Measurements from ENCODE around the gene ZNF846. TPM values are rescaled to one million over a fixed set of nuclear protein-coding genes. Genes with fewer than 3 reads are reported as not detected.

ZNF846 gene
- total and polyA plus RNA-seq, 10 of the 15 experiments (the other 5 are each of a cell fraction or from before 2014, with no cell fraction given): 0.64 to 4.1 (median 1.6) TPM

DNA sequence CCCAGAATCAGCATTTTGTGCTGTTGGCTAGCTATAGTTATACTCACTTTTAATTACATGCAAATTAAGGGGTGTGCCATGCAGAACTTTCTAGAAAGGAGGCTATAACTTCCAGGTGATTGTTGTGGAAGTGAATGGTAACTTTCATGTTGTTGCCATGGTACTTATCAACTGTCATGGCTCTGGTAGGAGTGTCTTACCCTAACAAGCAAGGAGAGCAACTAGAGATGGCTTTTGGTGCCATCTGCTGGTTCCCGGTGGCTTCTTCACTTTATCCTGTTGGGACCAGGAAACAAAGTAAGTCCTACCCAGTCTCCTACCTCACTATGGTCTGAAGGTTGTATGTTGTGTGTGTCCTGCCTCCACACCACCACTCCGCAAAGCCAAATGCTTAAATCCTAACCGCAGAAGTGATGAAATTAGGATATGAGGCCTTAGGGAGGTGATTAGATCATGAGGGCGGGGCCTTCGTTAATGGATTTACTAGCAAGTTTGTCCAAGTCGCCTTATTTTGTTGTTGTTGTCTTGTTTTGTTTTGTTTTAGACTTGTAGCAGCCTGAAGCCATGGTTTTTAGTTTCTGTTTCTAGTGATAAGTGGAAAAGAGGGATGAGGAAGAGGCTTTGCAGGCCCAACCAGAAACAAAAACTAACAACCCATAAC, 27.7 kb upstream of the ZNF846 start:
- peak; percentile 66 for DNase-seq (ENCODE audit: low read depth, low spot score)
- no peak overlapping the region for H3K27ac ChIP-seq (ENCODE audit: control insufficient read depth, insufficient read depth)
- intact Hi-C loops (cut with micrococcal nuclease; ENCODE audit: unreplicated experiment) (loop anchor here (1.0 to 10.0 kb wide), 5 partner anchors 171 to 1141 kb away; no protein-coding TSS in a partner anchor), in situ Hi-C loops (cut with MboI) (loop anchor here (5.0 to 10.0 kb wide), 4 partner anchors 209 to 659 kb away; partner anchors contain the start of gene ZNF559)
- SMC1A ChIA-PET (ENCODE audit: uncharacterized antibody, unreplicated experiment): interaction anchor here (0.8 to 1.4 kb wide), 7 partner anchors 10 to 589 kb away, joined by 3 to 6 read pairs (median 3); no protein-coding TSS in a partner anchor
- H2AFZ ChIP-seq (ENCODE audit: control insufficient read depth, low read depth, low read length): peak overlapping the region; percentile 77
- H3K27me3 ChIP-seq (replicated peaks in 1 of 2; ENCODE audit: control insufficient read depth in 2 of 2, insufficient read depth in 2 of 2, low read length in 1 of 2): no peaks in the 10 kb centered on the region
- WGBS (ENCODE audit: insufficient coverage, insufficient replicate concordance, low lambda C conversion rate, missing lambda C conversion rate): 48% methylated on average over 6 of the region's 6 CpGs
- no peaks in the 10 kb centered on the region for H3K4me1 ChIP-seq (ENCODE audit: control insufficient read depth, insufficient read depth, low read length)
- H3K4me2 ChIP-seq (ENCODE audit: control insufficient read depth, insufficient read depth): no peak overlapping the region
- no TSS peak for BruUV-seq (replicated peaks)
- TF ChIP-seq SMC3 (IDR thresholded peaks at IDR 0.05; ENCODE audit: borderline replicate concordance, low read length) (peak; percentile 96), RUNX3 (IDR thresholded peaks at IDR 0.05; ENCODE audit: low read length) (no peak), SMAD5 (IDR thresholded peaks at IDR 0.05; ENCODE audit: low read depth) (no peak), YY1 (IDR thresholded peaks at IDR 0.05; ENCODE audit: low read depth, low read length) (peak; percentile 93), RAD21 (IDR thresholded peaks at IDR 0.05; ENCODE audit: insufficient read depth, low read depth, low read length) (peak; percentile 90), BMI1 (IDR thresholded peaks at IDR 0.05; ENCODE audit: borderline replicate concordance) (peak; percentile 78), TAF1 (IDR thresholded peaks at IDR 0.05; ENCODE audit: borderline replicate concordance, low read depth, low read length) (no peak), ESRRA (IDR thresholded peaks at IDR 0.05; ENCODE audit: low read length) (no peak), FOXM1 (IDR thresholded peaks at IDR 0.05; ENCODE audit: low read depth, low read length) (peak; percentile 41; the same call in 1 of the 2 replicates), NR2C1 (IDR thresholded peaks at IDR 0.05) (peak; percentile 66), MYC (IDR thresholded peaks at IDR 0.05; ENCODE audit: insufficient read depth, insufficient read length, insufficient replicate concordance, low read length, severe bottlenecking) (no peak), CEBPB (IDR thresholded peaks at IDR 0.05; ENCODE audit: borderline replicate concordance in 1 of 2, low read depth in 2 of 2, low read length in 2 of 2) (no peak), ZNF207 (IDR thresholded peaks at IDR 0.05; ENCODE audit: borderline replicate concordance) (no peak)
- TF ChIP-seq, protein P1, sequence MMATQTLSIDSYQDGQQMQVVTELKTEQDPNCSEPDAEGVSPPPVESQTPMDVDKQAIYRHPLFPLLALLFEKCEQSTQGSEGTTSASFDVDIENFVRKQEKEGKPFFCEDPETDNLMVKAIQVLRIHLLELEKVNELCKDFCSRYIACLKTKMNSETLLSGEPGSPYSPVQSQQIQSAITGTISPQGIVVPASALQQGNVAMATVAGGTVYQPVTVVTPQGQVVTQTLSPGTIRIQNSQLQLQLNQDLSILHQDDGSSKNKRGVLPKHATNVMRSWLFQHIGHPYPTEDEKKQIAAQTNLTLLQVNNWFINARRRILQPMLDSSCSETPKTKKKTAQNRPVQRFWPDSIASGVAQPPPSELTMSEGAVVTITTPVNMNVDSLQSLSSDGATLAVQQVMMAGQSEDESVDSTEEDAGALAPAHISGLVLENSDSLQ (IDR thresholded peaks at IDR 0.05): peak; percentile 84
- TF ChIP-seq, protein P2, sequence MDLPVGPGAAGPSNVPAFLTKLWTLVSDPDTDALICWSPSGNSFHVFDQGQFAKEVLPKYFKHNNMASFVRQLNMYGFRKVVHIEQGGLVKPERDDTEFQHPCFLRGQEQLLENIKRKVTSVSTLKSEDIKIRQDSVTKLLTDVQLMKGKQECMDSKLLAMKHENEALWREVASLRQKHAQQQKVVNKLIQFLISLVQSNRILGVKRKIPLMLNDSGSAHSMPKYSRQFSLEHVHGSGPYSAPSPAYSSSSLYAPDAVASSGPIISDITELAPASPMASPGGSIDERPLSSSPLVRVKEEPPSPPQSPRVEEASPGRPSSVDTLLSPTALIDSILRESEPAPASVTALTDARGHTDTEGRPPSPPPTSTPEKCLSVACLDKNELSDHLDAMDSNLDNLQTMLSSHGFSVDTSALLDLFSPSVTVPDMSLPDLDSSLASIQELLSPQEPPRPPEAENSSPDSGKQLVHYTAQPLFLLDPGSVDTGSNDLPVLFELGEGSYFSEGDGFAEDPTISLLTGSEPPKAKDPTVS (IDR thresholded peaks at IDR 0.05; ENCODE audit: low read depth, low read length): peak; percentile 83
- TF ChIP-seq, protein P3, sequence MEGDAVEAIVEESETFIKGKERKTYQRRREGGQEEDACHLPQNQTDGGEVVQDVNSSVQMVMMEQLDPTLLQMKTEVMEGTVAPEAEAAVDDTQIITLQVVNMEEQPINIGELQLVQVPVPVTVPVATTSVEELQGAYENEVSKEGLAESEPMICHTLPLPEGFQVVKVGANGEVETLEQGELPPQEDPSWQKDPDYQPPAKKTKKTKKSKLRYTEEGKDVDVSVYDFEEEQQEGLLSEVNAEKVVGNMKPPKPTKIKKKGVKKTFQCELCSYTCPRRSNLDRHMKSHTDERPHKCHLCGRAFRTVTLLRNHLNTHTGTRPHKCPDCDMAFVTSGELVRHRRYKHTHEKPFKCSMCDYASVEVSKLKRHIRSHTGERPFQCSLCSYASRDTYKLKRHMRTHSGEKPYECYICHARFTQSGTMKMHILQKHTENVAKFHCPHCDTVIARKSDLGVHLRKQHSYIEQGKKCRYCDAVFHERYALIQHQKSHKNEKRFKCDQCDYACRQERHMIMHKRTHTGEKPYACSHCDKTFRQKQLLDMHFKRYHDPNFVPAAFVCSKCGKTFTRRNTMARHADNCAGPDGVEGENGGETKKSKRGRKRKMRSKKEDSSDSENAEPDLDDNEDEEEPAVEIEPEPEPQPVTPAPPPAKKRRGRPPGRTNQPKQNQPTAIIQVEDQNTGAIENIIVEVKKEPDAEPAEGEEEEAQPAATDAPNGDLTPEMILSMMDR (IDR thresholded peaks at IDR 0.05 in 2 of 3, conservative IDR thresholded peaks at IDR 0.05 in 1 of 3; ENCODE audit: control insufficient read depth in 2 of 3, extremely low read depth in 1 of 3, insufficient read depth in 1 of 3, low read depth in 3 of 3, low read length in 3 of 3): peak; percentile 79 to 94 (median 86)
- peak; percentile 92 for FAIRE-seq
- CTCF ChIA-PET: interaction anchor here (0.7 to 2.5 kb wide), 17 partner anchors 8 to 591 kb away, joined by 3 to 29 read pairs (median 5); partner anchors contain the start of genes ZNF121 and ZNF266
- no peaks in the 10 kb centered on the region; the same call in 2 of the 3 replicates for H3K9me3 ChIP-seq (replicated peaks; ENCODE audit: control insufficient read depth, insufficient read depth, low read length)
- H3K36me3 ChIP-seq (ENCODE audit: control insufficient read depth in 2 of 2, insufficient read depth in 2 of 2, low read length in 1 of 2): no peaks in the 10 kb centered on the region
- H4K20me1 ChIP-seq (ENCODE audit: control insufficient read depth, insufficient read depth): no peaks in the 10 kb centered on the region
- no peak overlapping the region for H3K4me3 ChIP-seq
- RAD21 ChIA-PET (ENCODE audit: unreplicated experiment): interaction anchor here (0.7 to 1.7 kb wide), 7 partner anchors 168 to 591 kb away, joined by 3 to 10 read pairs (median 3); partner anchors contain the start of genes ZNF121 and ZNF561
- POLR2A ChIA-PET: interaction anchor here (1.4 kb wide), 1 partner anchor 174 kb away, joined by 4 read pairs; no protein-coding TSS in a partner anchor
- H3K79me2 ChIP-seq (ENCODE audit: control insufficient read depth, insufficient read depth, low read length): no peaks in the 10 kb centered on the region
- H3K9ac ChIP-seq (ENCODE audit: control insufficient read depth, insufficient read depth, low read length): no peak overlapping the region
- ATAC-seq: peak; percentile 91

Measured in GM12878 (cell line).